Measurements from ENCODE around the gene NFAM1.

Gene NFAM1

GRCh38 chr22:42468841-42469240, 36.6 kb upstream of the NFAM1 start:
- TF ChIP-seq, protein P1, sequence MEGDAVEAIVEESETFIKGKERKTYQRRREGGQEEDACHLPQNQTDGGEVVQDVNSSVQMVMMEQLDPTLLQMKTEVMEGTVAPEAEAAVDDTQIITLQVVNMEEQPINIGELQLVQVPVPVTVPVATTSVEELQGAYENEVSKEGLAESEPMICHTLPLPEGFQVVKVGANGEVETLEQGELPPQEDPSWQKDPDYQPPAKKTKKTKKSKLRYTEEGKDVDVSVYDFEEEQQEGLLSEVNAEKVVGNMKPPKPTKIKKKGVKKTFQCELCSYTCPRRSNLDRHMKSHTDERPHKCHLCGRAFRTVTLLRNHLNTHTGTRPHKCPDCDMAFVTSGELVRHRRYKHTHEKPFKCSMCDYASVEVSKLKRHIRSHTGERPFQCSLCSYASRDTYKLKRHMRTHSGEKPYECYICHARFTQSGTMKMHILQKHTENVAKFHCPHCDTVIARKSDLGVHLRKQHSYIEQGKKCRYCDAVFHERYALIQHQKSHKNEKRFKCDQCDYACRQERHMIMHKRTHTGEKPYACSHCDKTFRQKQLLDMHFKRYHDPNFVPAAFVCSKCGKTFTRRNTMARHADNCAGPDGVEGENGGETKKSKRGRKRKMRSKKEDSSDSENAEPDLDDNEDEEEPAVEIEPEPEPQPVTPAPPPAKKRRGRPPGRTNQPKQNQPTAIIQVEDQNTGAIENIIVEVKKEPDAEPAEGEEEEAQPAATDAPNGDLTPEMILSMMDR (conservative IDR thresholded peaks at IDR 0.05; ENCODE audit: control insufficient read depth, insufficient read depth, low read depth, low read length), result no peak
- DNase-seq (ENCODE audit: low read depth), result peak; percentile 44
- no peak overlapping the region for H3K4me3 ChIP-seq (ENCODE audit: control insufficient read depth, low read depth, low read length)

- no peak overlapping the region for H3K4me3 ChIP-seq (ENCODE audit: control insufficient read depth, low read depth, low read length)
- DNase-seq (ENCODE audit: low read depth), result no peak
- TF ChIP-seq, protein P1 (conservative IDR thresholded peaks at IDR 0.05; ENCODE audit: control insufficient read depth, insufficient read depth, low read depth, low read length), result no peak
These were observed 29.8 kb upstream of the NFAM1 start for GRCh38 chr22:42462016-42462415.

- no peak overlapping the region for H3K4me3 ChIP-seq (ENCODE audit: control insufficient read depth, low read depth, low read length)
- TF ChIP-seq, protein P1 (conservative IDR thresholded peaks at IDR 0.05; ENCODE audit: control insufficient read depth, insufficient read depth, low read depth, low read length), result no peak
- DNase-seq (ENCODE audit: low read depth), result no peak
These were observed 29.3 kb upstream of the NFAM1 start for GRCh38 chr22:42461511-42461910.

DNA sequence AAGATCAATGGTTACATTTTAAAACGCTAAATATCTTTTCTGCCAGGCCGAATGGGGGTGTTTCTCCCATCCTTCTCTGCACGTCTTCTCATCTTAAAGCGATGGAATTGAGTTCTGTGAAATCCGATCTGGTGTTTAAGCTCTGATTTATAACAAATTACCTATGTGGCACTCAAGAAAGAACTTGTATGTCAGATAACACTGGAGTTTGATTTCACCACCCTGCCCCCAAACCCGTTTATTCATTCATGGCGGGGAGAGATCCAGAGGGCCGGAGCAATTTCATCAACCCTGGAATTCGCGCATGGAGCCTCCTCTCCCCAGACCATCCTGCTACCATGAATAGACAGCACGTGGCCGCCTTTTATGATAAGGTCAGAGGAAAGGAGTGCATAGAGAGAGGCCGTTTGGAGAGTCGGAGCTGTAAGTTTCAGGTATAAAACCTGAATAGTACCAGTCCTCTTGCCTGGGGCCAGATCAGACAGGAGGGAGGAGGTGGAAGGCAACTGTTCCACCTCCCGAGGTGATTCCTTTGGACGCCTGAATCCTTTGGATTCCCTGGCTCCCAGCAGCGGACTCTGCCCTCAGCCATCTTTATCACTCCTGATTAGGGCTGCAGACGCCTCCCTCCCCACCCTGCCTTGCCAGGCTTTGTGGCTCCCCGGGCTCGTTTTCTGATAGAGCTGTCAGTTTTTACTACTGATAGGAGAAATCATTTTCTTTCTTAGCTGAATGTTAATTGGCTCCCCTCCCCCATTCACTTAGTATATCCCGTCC, 27.3 kb upstream of the NFAM1 start:
- no peak overlapping the region for H3K4me3 ChIP-seq (ENCODE audit: control insufficient read depth, low read depth, low read length)
- TF ChIP-seq, protein P1 (conservative IDR thresholded peaks at IDR 0.05; ENCODE audit: control insufficient read depth, insufficient read depth, low read depth, low read length), result no peak
- DNase-seq (ENCODE audit: low read depth), result no peak

DNA sequence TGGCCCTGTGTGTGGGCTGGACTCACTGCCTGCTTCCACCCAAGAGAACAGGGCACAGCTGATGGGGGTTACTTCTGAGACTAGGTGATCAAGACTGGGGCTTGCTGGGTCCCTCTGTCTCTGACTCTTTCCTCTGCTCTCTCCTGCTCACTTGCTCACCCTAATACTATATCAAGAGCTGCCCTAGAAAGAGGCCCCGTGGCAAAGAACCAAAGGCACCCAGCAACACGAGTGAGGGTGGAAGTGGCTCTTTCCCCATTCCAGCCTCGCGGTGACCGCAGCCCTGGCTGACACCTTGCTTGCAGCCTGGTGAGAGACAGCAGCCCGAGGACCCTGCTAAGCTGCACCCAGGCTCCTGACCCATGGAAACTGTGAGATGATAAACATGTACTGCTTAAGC, 20.7 kb upstream of the NFAM1 start:
- TF ChIP-seq, protein P1 (conservative IDR thresholded peaks at IDR 0.05; ENCODE audit: control insufficient read depth, insufficient read depth, low read depth, low read length), result no peak
- H3K4me3 ChIP-seq (ENCODE audit: control insufficient read depth, low read depth, low read length), result no peak overlapping the region

GRCh38 chr22:42452456-42452855, 20.3 kb upstream of the NFAM1 start:
- no peak overlapping the region for H3K4me3 ChIP-seq (ENCODE audit: control insufficient read depth, low read depth, low read length)
- no peak for DNase-seq (ENCODE audit: low read depth)
- TF ChIP-seq, protein P1 (conservative IDR thresholded peaks at IDR 0.05; ENCODE audit: control insufficient read depth, insufficient read depth, low read depth, low read length), result no peak

More for the DNA sequence above, 20.7 kb upstream of the NFAM1 start:
- DNase-seq (ENCODE audit: low read depth), result no peak

Data from fibroblast of mammary gland (primary cell).